AG04450 (cell line): Measurements from ENCODE around the gene ADISSP. TPM values are rescaled to one million over a fixed set of nuclear protein-coding genes. Genes with fewer than 3 reads are reported as not detected.

Source experiments
- CTCF ChIA-PET: fragments of 300-600, 350-600 bp; formaldehyde crosslinking; extraction: SDS; loops from one replicate; lab custom pipeline; 2022; ENCODE audit warnings: antibody characterized with exemption, inconsistent platforms; lab: Charles Lee
- POLR2A ChIA-PET: fragments of 350-600 bp; formaldehyde crosslinking; extraction: SDS; loops from one replicate; lab custom pipeline; 2021; ENCODE audit warnings: antibody characterized with exemption, inconsistent platforms; lab: Yijun Ruan, JAX
- DNase-seq: peaks from one replicate; pipeline ENCODE4 v3.0.0-alpha.2; 2011; ENCODE audit warnings: low read depth, low spot score
- H3K27ac ChIP-seq: one replicate; pipeline ENCODE4 v1.5.1; 2012; ENCODE audit warnings: low read depth, low read length, control low read depth
- H3K27me3 ChIP-seq: one replicate; pipeline ENCODE4 v1.6.0; 2012; ENCODE audit warnings: low read length; ENCODE audit not compliant: control insufficient read depth, insufficient read depth
- H3K4me3 ChIP-seq: 2 replicates; pipeline ENCODE4 v1.5.1; 2011; ENCODE audit warnings: mild to moderate bottlenecking, low read depth, low read length, control low read depth
- H3K9me3 ChIP-seq: 2 replicates; pipeline ENCODE4 v1.5.1; 2012; ENCODE audit warnings: low read length; ENCODE audit not compliant: control insufficient read depth, insufficient read depth
- CTCF ChIP-seq: IDR thresholded peaks from 2 replicates; pipeline ENCODE4 v1.5.1; 2011; ENCODE audit warnings: low read depth, low read length, control low read depth, inconsistent platforms
- polyA plus RNA-seq: library from polyadenylated mRNA; depleted of rRNA; stranded (reverse); fragments of >200 nt; gene quantifications from 2 replicates; pipeline ENCODE4 v1.2.3, GENCODE V29; 2011

ADISSP gene
- polyA plus RNA-seq, 1 experiment = 22.6 TPM

GRCh38 chr20:3788685-3789155 lies 21.2 kb upstream of the ADISSP start:
- no peak for DNase-seq
- CTCF ChIA-PET = interaction anchor here (1.0 to 6.2 kb wide), 2 partner anchors 31 to 66 kb away, joined by 3 to 87 read pairs; partner anchors contain the start of gene AP5S1
- Histone ChIP-seq H3K4me3 (no peak overlapping the region), H3K27me3 (no peaks in the 10 kb centered on the region), H3K9me3 (peaks cover 4% of the 10 kb centered on the region; the same call in 1 of the 2 replicates), H3K27ac (no peak overlapping the region)
- POLR2A ChIA-PET = interaction anchor here (0.6 to 2.8 kb wide), 2 partner anchors 24 to 572 kb away, joined by 4 to 12 read pairs; no protein-coding TSS in a partner anchor
- TF ChIP-seq CTCF = no peak

GRCh38 chr20:3787324-3788014 lies 19.9 kb upstream of the ADISSP start:
- H3K27ac ChIP-seq = no peak overlapping the region
- no peak for DNase-seq
- no peak for TF ChIP-seq CTCF
- ChIA-PET CTCF (interaction anchor here (0.6 to 6.2 kb wide), 13 partner anchors 9 to 99 kb away, joined by 3 to 87 read pairs (median 4); partner anchors contain the start of genes AP5S1 and CDC25B), POLR2A (interaction anchor here (0.7 to 2.8 kb wide), 4 partner anchors 8 to 33 kb away, joined by 3 to 19 read pairs (median 8); partner anchors contain the start of genes ADISSP, AP5S1 and CDC25B)
- no peaks in the 10 kb centered on the region for H3K27me3 ChIP-seq
- peak overlapping the region; percentile 48 for H3K4me3 ChIP-seq
- H3K9me3 ChIP-seq = peaks cover 4% of the 10 kb centered on the region; the same call in 1 of the 2 replicates

- Histone ChIP-seq H3K27ac (peak within 1 kb of the TSS; percentile 21), H3K4me3 (peak within 1 kb of the TSS; percentile 79), H3K27me3 (no peaks in the 10 kb centered on the region), H3K9me3 (peaks cover 4% of the 10 kb centered on the region; the same call in 1 of the 2 replicates)
- peak; percentile 51 for TF ChIP-seq CTCF
- CTCF ChIA-PET = interaction anchor here (0.7 to 6.2 kb wide), 18 partner anchors 8 to 304 kb away, joined by 3 to 87 read pairs (median 4); partner anchors contain the start of genes AP5S1 and CDC25B
- POLR2A ChIA-PET = interaction anchor here (0.5 to 2.8 kb wide), 6 partner anchors 9 to 299 kb away, joined by 3 to 19 read pairs (median 4); partner anchors contain the start of genes ADISSP, AP5S1 and CDC25B
- DNase-seq = no peak
These were observed 19.2 kb upstream of the ADISSP start, which contains the start of gene CENPB for GRCh38 chr20:3786665-3787323. Gene CENPB (minus strand): TSS chr20:3786740. CDS start chr20:3786483, 257 bp downstream.

- peaks cover 4% of the 10 kb centered on the region; the same call in 1 of the 2 replicates for H3K9me3 ChIP-seq
- ChIA-PET POLR2A (interaction anchor here (0.6 to 2.8 kb wide), 7 partner anchors 10 to 299 kb away, joined by 3 to 19 read pairs (median 3); partner anchors contain the start of genes AP5S1 and CDC25B), CTCF (interaction anchor here (1.0 to 6.2 kb wide), 13 partner anchors 8 to 305 kb away, joined by 3 to 87 read pairs (median 5); partner anchors contain the start of genes AP5S1 and CDC25B)
- H3K4me3 ChIP-seq = peak overlapping the region; percentile 79
- TF ChIP-seq CTCF = no peak
- no peak for DNase-seq
- peak overlapping the region; percentile 21 for H3K27ac ChIP-seq
- H3K27me3 ChIP-seq = no peaks in the 10 kb centered on the region
These were observed 18.6 kb upstream of the ADISSP start for GRCh38 chr20:3786126-3786484.
